ENCODE results near the gene UBL5.
"Not testable (repeated sequence)": the region's sequence is repeated elsewhere in the genome, so short reads cannot be mapped to it uniquely, and the experiment has no call there.

GRCh38 chr19:9788604-9789003 lies 39.1 kb upstream of the UBL5 start:
- TF ChIP-seq POLR2A, CTCF (IDR thresholded peaks at IDR 0.05): not testable (repeated sequence)

All from right lobe of liver (tissue), 4 donors.